NT2/D1 (cell line): ENCODE data around the gene INPP4B.

Experiments
- DNase-seq: peaks from one replicate; pipeline ENCODE4 v3.0.0-alpha.2; 2011; ENCODE audit warnings: low read depth, low spot score
- H3K27me3 ChIP-seq: 2 replicates; pipeline ENCODE4 v1.6.0; 2011; ENCODE audit warnings: mild to moderate bottlenecking; ENCODE audit not compliant: insufficient read length, insufficient read depth
- H3K36me3 ChIP-seq: 2 replicates; pipeline ENCODE4 v1.6.1; 2011; ENCODE audit warnings: mild to moderate bottlenecking, low read length, mixed read lengths; ENCODE audit not compliant: insufficient read depth, insufficient read length
- H3K4me1 ChIP-seq: 2 replicates; pipeline ENCODE4 v1.5.1; 2011; ENCODE audit not compliant: insufficient read depth, insufficient read length
- H3K4me3 ChIP-seq: 2 replicates; pipeline ENCODE4 v1.5.1; 2011; ENCODE audit warnings: low read depth; ENCODE audit not compliant: insufficient read length
- H3K9ac ChIP-seq: 2 replicates; pipeline ENCODE4 v1.6.0; 2011; ENCODE audit warnings: low read depth; ENCODE audit not compliant: insufficient read length
- H3K9me3 ChIP-seq: 2 replicates; pipeline ENCODE4 v1.5.1; 2011; ENCODE audit warnings: mild to moderate bottlenecking, low read length; ENCODE audit not compliant: insufficient read depth
- SUZ12 ChIP-seq: IDR thresholded peaks from 2 replicates; pipeline ENCODE4 v1.6.1; 2011; ENCODE audit not compliant: insufficient read length, insufficient read depth; ENCODE audit errors: extremely low read depth
- YY1 ChIP-seq: IDR thresholded peaks from 2 replicates; pipeline ENCODE4 v1.6.1; 2011; ENCODE audit not compliant: insufficient read length, insufficient read depth
- ZNF274 ChIP-seq: IDR thresholded peaks from 2 replicates; pipeline ENCODE4 v1.6.1; 2011; ENCODE audit warnings: mild to moderate bottlenecking, low read depth, low read length

INPP4B gene

GRCh38 chr4:142544594-142544993 is 301.5 kb downstream of the INPP4B start:
- no peak for TF ChIP-seq ZNF274
- TF ChIP-seq SUZ12, result no peak
- no peak for TF ChIP-seq YY1
- no peaks in the 10 kb centered on the region for H3K36me3 ChIP-seq
- H3K27me3 ChIP-seq, result no peaks in the 10 kb centered on the region
- H3K9ac ChIP-seq, result no peak overlapping the region
- H3K9me3 ChIP-seq, result no peaks in the 10 kb centered on the region
- no peak for DNase-seq
- H3K4me3 ChIP-seq, result no peak overlapping the region
- H3K4me1 ChIP-seq, result no peaks in the 10 kb centered on the region

- Histone ChIP-seq H3K9me3 (no peaks in the 10 kb centered on the region), H3K36me3 (no peaks in the 10 kb centered on the region), H3K4me1 (no peaks in the 10 kb centered on the region), H3K4me3 (no peak overlapping the region), H3K27me3 (no peaks in the 10 kb centered on the region), H3K9ac (no peak overlapping the region)
- TF ChIP-seq ZNF274 (no peak), SUZ12 (no peak), YY1 (no peak)
- DNase-seq, result no peak
Observed at GRCh38 chr4:142544039-142544438, 302.1 kb downstream of the INPP4B start.

DNA sequence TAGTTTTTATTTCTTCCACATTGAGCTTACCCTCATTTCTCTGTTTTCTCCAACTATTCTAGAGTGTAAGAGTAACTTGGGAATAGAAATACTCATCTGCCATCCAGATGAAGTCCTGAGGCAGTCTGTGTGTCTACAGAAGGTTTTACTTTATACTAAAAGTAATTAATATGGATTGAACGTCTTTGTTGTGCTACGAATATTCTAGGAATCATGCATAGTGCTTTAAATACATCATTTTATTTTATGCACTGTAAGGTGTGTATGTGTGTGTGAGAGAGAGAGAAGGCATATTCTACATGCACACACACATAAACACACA is 305.7 kb downstream of the INPP4B start:
- H3K27me3 ChIP-seq, result no peaks in the 10 kb centered on the region
- H3K4me3 ChIP-seq, result no peak overlapping the region
- no peaks in the 10 kb centered on the region for H3K36me3 ChIP-seq
- no peaks in the 10 kb centered on the region for H3K9me3 ChIP-seq
- H3K4me1 ChIP-seq, result no peaks in the 10 kb centered on the region
- no peak for DNase-seq
- H3K9ac ChIP-seq, result no peak overlapping the region
- TF ChIP-seq YY1 (no peak), ZNF274 (no peak), SUZ12 (no peak)

DNA sequence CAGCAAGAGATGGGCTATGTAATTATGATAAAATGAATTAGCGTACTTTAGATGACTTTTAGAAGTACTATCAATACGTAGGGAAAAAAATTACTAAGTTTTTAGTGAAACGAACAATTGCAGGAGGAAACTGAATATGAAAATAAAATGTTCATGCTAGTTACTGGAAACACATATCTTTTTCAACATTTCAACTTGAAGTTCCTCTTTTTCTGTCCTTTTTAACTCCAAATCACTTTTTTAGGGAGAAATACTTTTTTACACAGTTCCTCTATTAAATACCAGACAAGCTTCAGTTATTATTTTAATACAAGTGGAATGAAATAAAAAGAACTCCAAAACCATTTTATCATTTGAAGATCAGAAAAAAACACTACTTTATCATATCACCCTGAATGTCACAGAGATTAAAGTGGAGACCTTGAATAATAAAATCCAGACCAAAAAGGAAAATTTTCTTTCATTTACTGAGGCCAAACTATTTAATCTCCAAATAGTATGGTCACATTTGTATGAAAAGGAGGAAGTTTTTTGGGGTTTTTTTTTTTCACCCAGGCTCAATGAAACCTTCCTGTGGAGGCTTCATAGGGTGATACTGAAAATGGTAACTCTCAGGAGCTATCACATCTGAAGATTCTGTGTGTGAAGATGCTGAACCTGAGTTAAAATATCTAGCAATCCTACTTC is 306.2 kb downstream of the INPP4B start:
- TF ChIP-seq YY1 (no peak), ZNF274 (no peak), SUZ12 (no peak)
- Histone ChIP-seq H3K9me3 (no peaks in the 10 kb centered on the region), H3K9ac (no peak overlapping the region), H3K4me1 (no peaks in the 10 kb centered on the region), H3K36me3 (no peaks in the 10 kb centered on the region), H3K27me3 (no peaks in the 10 kb centered on the region), H3K4me3 (no peak overlapping the region)
- no peak for DNase-seq

DNA sequence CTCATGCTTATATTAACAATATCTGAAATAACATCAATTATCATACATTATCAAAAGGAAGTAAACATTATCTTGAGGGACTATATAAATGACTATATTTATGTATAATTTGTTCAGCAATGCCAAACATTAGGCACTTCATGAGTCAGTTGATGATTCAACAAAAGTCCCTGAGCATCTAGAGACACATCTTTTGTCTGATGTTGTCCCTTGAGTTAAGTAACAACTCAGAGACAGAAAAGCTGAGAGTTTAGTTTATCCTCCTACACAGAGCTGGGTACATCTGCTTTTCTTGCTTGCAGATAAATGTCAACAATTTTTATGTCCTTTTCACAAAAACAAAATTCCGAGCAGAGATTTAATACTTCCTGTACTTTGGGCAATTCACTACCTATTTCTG is 311.1 kb downstream of the INPP4B start:
- TF ChIP-seq ZNF274 (no peak), SUZ12 (no peak), YY1 (no peak)
- no peaks in the 10 kb centered on the region for H3K27me3 ChIP-seq
- no peaks in the 10 kb centered on the region for H3K36me3 ChIP-seq
- DNase-seq, result no peak
- H3K9ac ChIP-seq, result no peak overlapping the region
- no peaks in the 10 kb centered on the region for H3K9me3 ChIP-seq
- H3K4me3 ChIP-seq, result no peak overlapping the region
- H3K4me1 ChIP-seq, result no peaks in the 10 kb centered on the region

DNA sequence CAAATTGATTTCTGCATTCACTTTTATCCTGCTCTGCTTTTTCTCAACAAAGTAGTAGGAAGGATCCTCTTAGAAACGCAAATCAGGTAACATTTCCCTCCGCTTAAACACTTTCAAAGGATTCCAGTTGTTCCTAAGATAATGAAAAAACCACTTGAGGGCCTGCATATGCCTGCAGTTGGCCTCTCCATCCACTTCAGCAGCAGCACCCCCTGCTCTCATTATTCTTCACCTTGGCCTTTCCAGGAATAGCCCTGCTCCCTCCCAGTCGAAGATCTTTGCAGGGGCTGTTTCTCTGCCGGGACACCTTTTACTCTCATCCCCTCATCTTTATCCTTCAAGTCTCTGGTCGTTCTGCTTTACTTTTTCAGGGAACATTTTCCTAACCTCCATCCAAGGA is 314.0 kb downstream of the INPP4B start:
- H3K36me3 ChIP-seq, result no peaks in the 10 kb centered on the region
- H3K27me3 ChIP-seq, result no peaks in the 10 kb centered on the region
- TF ChIP-seq YY1 (no peak), SUZ12 (no peak), ZNF274 (no peak)
- H3K4me1 ChIP-seq, result no peaks in the 10 kb centered on the region
- no peak for DNase-seq
- H3K9ac ChIP-seq, result no peak overlapping the region
- H3K9me3 ChIP-seq, result no peaks in the 10 kb centered on the region
- no peak overlapping the region for H3K4me3 ChIP-seq

GRCh38 chr4:142530728-142531127 is 315.4 kb downstream of the INPP4B start:
- H3K4me1 ChIP-seq, result no peaks in the 10 kb centered on the region
- H3K9ac ChIP-seq, result no peak overlapping the region
- no peak for DNase-seq
- no peaks in the 10 kb centered on the region for H3K9me3 ChIP-seq
- H3K27me3 ChIP-seq, result no peaks in the 10 kb centered on the region
- no peaks in the 10 kb centered on the region for H3K36me3 ChIP-seq
- H3K4me3 ChIP-seq, result no peak overlapping the region
- TF ChIP-seq ZNF274, result no peak
- no peak for TF ChIP-seq YY1
- TF ChIP-seq SUZ12, result no peak

- H3K36me3 ChIP-seq, result no peaks in the 10 kb centered on the region
- H3K27me3 ChIP-seq, result no peaks in the 10 kb centered on the region
- H3K4me3 ChIP-seq, result no peak overlapping the region
- DNase-seq, result no peak
- no peak overlapping the region for H3K9ac ChIP-seq
- no peak for TF ChIP-seq YY1
- no peak for TF ChIP-seq SUZ12
- TF ChIP-seq ZNF274, result no peak
- H3K4me1 ChIP-seq, result no peaks in the 10 kb centered on the region
- H3K9me3 ChIP-seq, result no peaks in the 10 kb centered on the region
Observed at GRCh38 chr4:142528433-142528832, 317.7 kb downstream of the INPP4B start.
